ENCODE data around the gene HOXA7.

DNA sequence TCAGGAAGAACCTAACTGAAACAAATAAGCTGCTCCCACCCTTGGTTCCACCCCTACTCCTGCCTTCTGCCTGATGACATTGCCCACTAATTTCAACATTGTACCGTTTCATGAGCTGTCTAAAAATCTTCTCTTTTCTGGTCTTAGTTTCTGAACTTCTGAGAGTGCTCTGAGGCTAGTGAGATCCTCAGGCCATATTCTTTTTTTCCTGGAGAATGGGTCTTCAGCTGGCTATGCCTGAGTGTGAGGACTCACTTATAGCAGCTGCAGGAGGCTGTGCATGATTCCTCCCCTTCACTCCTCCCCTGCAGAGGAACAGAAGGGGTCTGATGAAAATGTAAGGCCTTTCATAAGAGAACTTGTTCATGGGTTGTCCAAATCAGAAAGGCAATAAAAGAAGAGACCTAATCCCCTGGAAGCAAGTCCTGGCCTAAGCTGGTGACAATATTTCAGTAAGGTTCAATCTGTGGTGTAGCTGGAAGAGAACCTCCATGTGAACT is 37.0 kb downstream of the HOXA7 start:
- TF ChIP-seq, protein P1, sequence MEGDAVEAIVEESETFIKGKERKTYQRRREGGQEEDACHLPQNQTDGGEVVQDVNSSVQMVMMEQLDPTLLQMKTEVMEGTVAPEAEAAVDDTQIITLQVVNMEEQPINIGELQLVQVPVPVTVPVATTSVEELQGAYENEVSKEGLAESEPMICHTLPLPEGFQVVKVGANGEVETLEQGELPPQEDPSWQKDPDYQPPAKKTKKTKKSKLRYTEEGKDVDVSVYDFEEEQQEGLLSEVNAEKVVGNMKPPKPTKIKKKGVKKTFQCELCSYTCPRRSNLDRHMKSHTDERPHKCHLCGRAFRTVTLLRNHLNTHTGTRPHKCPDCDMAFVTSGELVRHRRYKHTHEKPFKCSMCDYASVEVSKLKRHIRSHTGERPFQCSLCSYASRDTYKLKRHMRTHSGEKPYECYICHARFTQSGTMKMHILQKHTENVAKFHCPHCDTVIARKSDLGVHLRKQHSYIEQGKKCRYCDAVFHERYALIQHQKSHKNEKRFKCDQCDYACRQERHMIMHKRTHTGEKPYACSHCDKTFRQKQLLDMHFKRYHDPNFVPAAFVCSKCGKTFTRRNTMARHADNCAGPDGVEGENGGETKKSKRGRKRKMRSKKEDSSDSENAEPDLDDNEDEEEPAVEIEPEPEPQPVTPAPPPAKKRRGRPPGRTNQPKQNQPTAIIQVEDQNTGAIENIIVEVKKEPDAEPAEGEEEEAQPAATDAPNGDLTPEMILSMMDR (IDR thresholded peaks at IDR 0.05; ENCODE audit: low read depth, low read length, poor library complexity, severe bottlenecking), result no peak
- TF ChIP-seq EZH2phosphoT487 (IDR thresholded peaks at IDR 0.05; ENCODE audit: borderline replicate concordance, low read length), result no peak
